Endodermal cell (in vitro differentiated cells): ENCODE results near the gene AGPAT3. TPM values are rescaled to one million over a fixed set of nuclear protein-coding genes. Genes with fewer than 3 reads are reported as not detected.

Source experiments
- DNase-seq: peaks from one replicate; pipeline ENCODE4 v3.0.0-alpha.2; 2017
- H3K27ac ChIP-seq: 2 replicates; pipeline ENCODE4 v1.5.1; 2013; ENCODE audit warnings: mild to moderate bottlenecking, low read depth, low read length, moderate library complexity
- H3K27me3 ChIP-seq: 2 replicates; pipeline ENCODE4 v1.6.1; 2013; ENCODE audit warnings: mild to moderate bottlenecking, low read length, moderate library complexity; ENCODE audit not compliant: insufficient read depth, control insufficient read depth, poor library complexity, severe bottlenecking
- H3K36me3 ChIP-seq: 2 replicates; pipeline ENCODE4 v1.7.0; 2013; ENCODE audit warnings: mild to moderate bottlenecking, low read length, moderate library complexity; ENCODE audit not compliant: control insufficient read depth, insufficient read depth
- H3K4me1 ChIP-seq: one replicate; pipeline ENCODE4 v1.7.0; 2013; ENCODE audit warnings: low read length; ENCODE audit not compliant: control insufficient read depth, insufficient read depth
- H3K4me3 ChIP-seq: 2 replicates; pipeline ENCODE4 v1.5.1; 2013; ENCODE audit warnings: mild to moderate bottlenecking, low read length, moderate library complexity
- H3K9ac ChIP-seq: 2 replicates; pipeline ENCODE4 v1.6.1; 2013; ENCODE audit warnings: mild to moderate bottlenecking, low read length, moderate library complexity; ENCODE audit not compliant: poor library complexity, severe bottlenecking; ENCODE audit errors: extremely low read depth
- H3K9me3 ChIP-seq: 2 replicates; pipeline ENCODE4 v1.6.1; 2013; ENCODE audit warnings: mild to moderate bottlenecking, low read length, moderate library complexity; ENCODE audit not compliant: control insufficient read depth
- H3K27ac Mint-ChIP-seq: 2 replicates; pipeline ENCODE4 v1.8.0; 2020; ENCODE audit warnings: mixed read lengths
- H3K27me3 Mint-ChIP-seq: 2 replicates; pipeline ENCODE4 v1.8.0; 2021; ENCODE audit warnings: mild to moderate bottlenecking, mixed read lengths; ENCODE audit not compliant: insufficient read depth
- H3K36me3 Mint-ChIP-seq: 2 replicates; pipeline ENCODE4 v1.8.0; 2020; ENCODE audit warnings: low read depth, mixed read lengths
- H3K4me1 Mint-ChIP-seq: 2 replicates; pipeline ENCODE4 v1.8.0; 2020; ENCODE audit warnings: mixed read lengths
- H3K4me3 Mint-ChIP-seq: 2 replicates; pipeline ENCODE4 v1.8.0; 2020; ENCODE audit warnings: mild to moderate bottlenecking, moderate library complexity, mixed read lengths
- H3K9me3 Mint-ChIP-seq: 2 replicates; pipeline ENCODE4 v1.8.0; 2020; ENCODE audit warnings: mild to moderate bottlenecking, mixed read lengths
- WGBS, 2 experiments: methylation state at CpG; one replicate each; pipeline versions ENCODE4 v1.1.5 to v1.1.7; 2013; ENCODE audit warnings: missing lambda C conversion rate in 2 of 2, mixed read lengths in 1 of 2; ENCODE audit not compliant: insufficient coverage in 1 of 2, insufficient read length in 1 of 2; 5-methylcytosine and 5-hydroxymethylcytosine counted together
- total RNA-seq, 2 donors: library from RNA; stranded (reverse); fragmentation: NEBNext Ultra II Directional in 1 of 2; extraction: Animal tissue kit (Norgen Biotek cat#: 25700) in 1 of 2; gene quantifications; 2 replicates in 1 of 2; 3 replicates in 1 of 2; pipeline ENCODE4 v1.2.1, GENCODE V29; 2021
- TF ChIP-seq, protein P1 (sequence below): fragments of 200-600 bp; sonication (generic); conservative IDR thresholded peaks from 2 replicates; pipeline ENCODE4 v1.5.0; 2021; ENCODE audit warnings: antibody characterized with exemption, mild to moderate bottlenecking

AGPAT3 gene
- total RNA-seq, 2 donors from 2014 or later, result 44.0 to 74.4 TPM

DNA sequence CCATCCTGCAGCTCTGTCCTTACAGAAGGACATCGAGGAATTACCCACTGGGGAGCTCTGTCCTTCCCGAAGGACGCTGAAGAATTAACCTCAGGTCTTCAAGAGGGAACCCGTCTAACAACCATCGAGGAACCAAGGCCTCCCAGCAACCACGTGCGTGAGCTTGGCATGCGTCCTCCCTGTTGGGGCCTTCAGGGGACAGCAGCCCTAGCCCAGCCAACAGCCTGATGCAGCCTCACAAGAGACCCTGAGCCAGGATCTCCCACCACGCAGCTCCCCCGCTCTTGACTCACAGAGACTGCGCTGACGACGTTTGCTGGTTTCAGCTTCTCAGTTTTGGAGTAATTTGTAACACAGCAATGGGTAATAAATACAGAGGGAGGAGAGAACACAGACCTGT lies 19.6 kb upstream of the AGPAT3 start:
- H3K4me1 ChIP-seq, result no peaks in the 10 kb centered on the region
- H3K36me3 ChIP-seq, result no peaks in the 10 kb centered on the region
- no peak overlapping the region for H3K9ac ChIP-seq
- no peak overlapping the region for H3K27ac Mint-ChIP-seq
- peaks cover 5% of the 10 kb centered on the region for H3K4me1 Mint-ChIP-seq
- H3K36me3 Mint-ChIP-seq, result no peaks in the 10 kb centered on the region
- WGBS, 2 experiments, result 95% methylated on average over 12 to 13 of the region's 13 CpGs
- peaks cover 2% of the 10 kb centered on the region for H3K27me3 Mint-ChIP-seq
- H3K4me3 ChIP-seq, result no peak overlapping the region
- no peak overlapping the region for H3K27ac ChIP-seq
- no peak for DNase-seq
- TF ChIP-seq, protein P1, sequence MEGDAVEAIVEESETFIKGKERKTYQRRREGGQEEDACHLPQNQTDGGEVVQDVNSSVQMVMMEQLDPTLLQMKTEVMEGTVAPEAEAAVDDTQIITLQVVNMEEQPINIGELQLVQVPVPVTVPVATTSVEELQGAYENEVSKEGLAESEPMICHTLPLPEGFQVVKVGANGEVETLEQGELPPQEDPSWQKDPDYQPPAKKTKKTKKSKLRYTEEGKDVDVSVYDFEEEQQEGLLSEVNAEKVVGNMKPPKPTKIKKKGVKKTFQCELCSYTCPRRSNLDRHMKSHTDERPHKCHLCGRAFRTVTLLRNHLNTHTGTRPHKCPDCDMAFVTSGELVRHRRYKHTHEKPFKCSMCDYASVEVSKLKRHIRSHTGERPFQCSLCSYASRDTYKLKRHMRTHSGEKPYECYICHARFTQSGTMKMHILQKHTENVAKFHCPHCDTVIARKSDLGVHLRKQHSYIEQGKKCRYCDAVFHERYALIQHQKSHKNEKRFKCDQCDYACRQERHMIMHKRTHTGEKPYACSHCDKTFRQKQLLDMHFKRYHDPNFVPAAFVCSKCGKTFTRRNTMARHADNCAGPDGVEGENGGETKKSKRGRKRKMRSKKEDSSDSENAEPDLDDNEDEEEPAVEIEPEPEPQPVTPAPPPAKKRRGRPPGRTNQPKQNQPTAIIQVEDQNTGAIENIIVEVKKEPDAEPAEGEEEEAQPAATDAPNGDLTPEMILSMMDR, result no peak
- peaks cover 5% of the 10 kb centered on the region for H3K9me3 Mint-ChIP-seq
- no peak overlapping the region for H3K4me3 Mint-ChIP-seq
- H3K9me3 ChIP-seq, result peaks cover 4% of the 10 kb centered on the region
- no peaks in the 10 kb centered on the region for H3K27me3 ChIP-seq

DNA sequence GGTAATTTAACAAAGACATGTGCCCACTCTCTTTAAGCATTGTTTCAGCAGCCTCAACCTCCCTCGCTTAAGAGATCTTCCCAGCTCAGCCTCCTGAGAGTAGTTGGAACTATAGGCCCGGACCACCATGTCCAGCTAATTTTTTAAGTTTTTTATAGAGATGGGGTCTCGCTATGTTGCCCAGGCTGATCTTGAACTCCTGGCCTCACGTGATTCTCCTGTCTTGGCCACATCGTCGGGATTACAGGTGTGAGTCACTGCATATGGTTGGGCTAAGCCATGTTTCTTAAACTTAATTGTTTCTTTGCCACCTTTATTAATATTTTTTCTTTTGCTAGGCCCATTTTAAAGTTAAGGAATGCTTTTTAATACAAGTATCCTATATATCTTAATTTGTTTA lies 18.6 kb upstream of the AGPAT3 start:
- H3K4me3 Mint-ChIP-seq, result no peak overlapping the region
- H3K36me3 Mint-ChIP-seq, result no peaks in the 10 kb centered on the region
- Histone ChIP-seq H3K9me3 (peaks cover 9% of the 10 kb centered on the region), H3K36me3 (no peaks in the 10 kb centered on the region), H3K4me1 (no peaks in the 10 kb centered on the region), H3K27ac (no peak overlapping the region), H3K9ac (no peak overlapping the region), H3K4me3 (no peak overlapping the region), H3K27me3 (no peaks in the 10 kb centered on the region)
- 93 to 100% methylated on average over 2 to 6 of the region's 6 CpGs for WGBS, 2 experiments
- TF ChIP-seq, protein P1, result no peak
- peaks cover 2% of the 10 kb centered on the region for H3K27me3 Mint-ChIP-seq
- H3K27ac Mint-ChIP-seq, result no peak overlapping the region
- DNase-seq, result no peak
- peaks cover 10% of the 10 kb centered on the region for H3K9me3 Mint-ChIP-seq
- H3K4me1 Mint-ChIP-seq, result peaks cover 5% of the 10 kb centered on the region

DNA sequence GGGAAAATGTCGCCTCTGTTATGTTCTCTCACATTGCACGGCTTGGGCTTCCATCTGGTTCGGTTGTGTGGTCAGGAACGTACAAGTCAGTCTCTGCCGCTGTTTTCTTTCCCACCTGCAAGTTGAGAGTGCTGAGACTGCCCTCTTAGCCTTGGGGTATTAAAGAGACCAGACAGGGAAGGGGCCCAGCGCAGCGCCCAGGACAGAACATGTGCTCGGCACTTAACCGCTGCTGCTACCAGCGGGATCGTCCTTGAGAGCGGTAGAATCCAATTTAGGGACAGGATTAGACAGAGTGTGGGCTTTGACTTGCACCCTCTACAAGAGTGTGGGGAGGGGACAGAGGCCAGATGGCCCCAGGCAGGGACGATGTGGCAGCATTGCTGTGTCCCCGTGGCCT lies 17.7 kb upstream of the AGPAT3 start:
- Histone ChIP-seq H3K27me3 (no peaks in the 10 kb centered on the region), H3K9me3 (peaks cover 9% of the 10 kb centered on the region), H3K4me1 (no peaks in the 10 kb centered on the region), H3K9ac (no peak overlapping the region), H3K4me3 (no peak overlapping the region), H3K27ac (no peak overlapping the region), H3K36me3 (no peaks in the 10 kb centered on the region)
- H3K4me1 Mint-ChIP-seq, result peaks cover 5% of the 10 kb centered on the region
- no peak for DNase-seq
- H3K36me3 Mint-ChIP-seq, result no peaks in the 10 kb centered on the region
- H3K9me3 Mint-ChIP-seq, result peaks cover 12% of the 10 kb centered on the region
- WGBS, 2 experiments, result 94 to 95% methylated on average over 10 to 14 of the region's 14 CpGs
- H3K4me3 Mint-ChIP-seq, result no peak overlapping the region
- no peak overlapping the region for H3K27ac Mint-ChIP-seq
- TF ChIP-seq, protein P1, result no peak
- peaks cover 2% of the 10 kb centered on the region for H3K27me3 Mint-ChIP-seq
